Panc1 (cell line): ENCODE results near the gene FBLN2.

Source experiments
- POLR2AphosphoS5 ChIP-seq: IDR thresholded peaks from 2 replicates; pipeline ENCODE4 v1.6.1; 2012; ENCODE audit warnings: mild to moderate bottlenecking, low read depth, low read length, moderate library complexity
- REST ChIP-seq, 2 experiments: IDR thresholded peaks; 2 replicates each; pipeline ENCODE4 v1.6.1; 2011 to 2012; ENCODE audit warnings: low read depth in 2 of 2, control low read depth in 1 of 2, low read length in 1 of 2, mild to moderate bottlenecking in 1 of 2, moderate library complexity in 1 of 2; ENCODE audit not compliant: insufficient read depth in 1 of 2
- SIN3A ChIP-seq: IDR thresholded peaks from 2 replicates; pipeline ENCODE4 v1.6.1; 2012; ENCODE audit warnings: low read depth, mild to moderate bottlenecking, low read length, moderate library complexity, borderline replicate concordance; ENCODE audit not compliant: insufficient read depth
- TCF7L2 ChIP-seq: IDR thresholded peaks from 2 replicates; pipeline ENCODE4 v1.6.1; 2011; ENCODE audit warnings: mild to moderate bottlenecking, low read depth, low read length, inconsistent platforms
- TF ChIP-seq, protein P1 (sequence below): fragments of 450-650 bp; IDR thresholded peaks from 2 replicates; pipeline ENCODE4 v1.5.1; 2017; ENCODE audit warnings: mild to moderate bottlenecking

- TF ChIP-seq, protein P1, sequence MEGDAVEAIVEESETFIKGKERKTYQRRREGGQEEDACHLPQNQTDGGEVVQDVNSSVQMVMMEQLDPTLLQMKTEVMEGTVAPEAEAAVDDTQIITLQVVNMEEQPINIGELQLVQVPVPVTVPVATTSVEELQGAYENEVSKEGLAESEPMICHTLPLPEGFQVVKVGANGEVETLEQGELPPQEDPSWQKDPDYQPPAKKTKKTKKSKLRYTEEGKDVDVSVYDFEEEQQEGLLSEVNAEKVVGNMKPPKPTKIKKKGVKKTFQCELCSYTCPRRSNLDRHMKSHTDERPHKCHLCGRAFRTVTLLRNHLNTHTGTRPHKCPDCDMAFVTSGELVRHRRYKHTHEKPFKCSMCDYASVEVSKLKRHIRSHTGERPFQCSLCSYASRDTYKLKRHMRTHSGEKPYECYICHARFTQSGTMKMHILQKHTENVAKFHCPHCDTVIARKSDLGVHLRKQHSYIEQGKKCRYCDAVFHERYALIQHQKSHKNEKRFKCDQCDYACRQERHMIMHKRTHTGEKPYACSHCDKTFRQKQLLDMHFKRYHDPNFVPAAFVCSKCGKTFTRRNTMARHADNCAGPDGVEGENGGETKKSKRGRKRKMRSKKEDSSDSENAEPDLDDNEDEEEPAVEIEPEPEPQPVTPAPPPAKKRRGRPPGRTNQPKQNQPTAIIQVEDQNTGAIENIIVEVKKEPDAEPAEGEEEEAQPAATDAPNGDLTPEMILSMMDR: no peak
- TF ChIP-seq SIN3A (no peak), REST (IDR thresholded peaks at IDR 0.05; ENCODE audit: insufficient read depth in 1 of 2, low read depth in 2 of 2, low read length in 1 of 2) (no peak), POLR2AphosphoS5 (no peak), TCF7L2 (no peak)
These were observed 39.1 kb upstream of the FBLN2 start for GRCh38 chr3:13509816-13510192.
